ENCODE results near the gene SMIM43.
"Not testable (repeated sequence)": the region's sequence is repeated elsewhere in the genome, so short reads cannot be mapped to it uniquely, and the experiment has no call there.

SMIM43 gene

GRCh38 chr4:121736735-121737351, 28.1 kb downstream of the SMIM43 start:
- DNase-seq (ENCODE audit: low read depth, low spot score): no peak

GRCh38 chr4:121734571-121734970, 30.4 kb downstream of the SMIM43 start:
- no peak for DNase-seq (ENCODE audit: low read depth, low spot score)

- no peak for DNase-seq (ENCODE audit: low read depth, low spot score)
These were observed 31.0 kb downstream of the SMIM43 start for GRCh38 chr4:121733942-121734341.

- not testable (repeated sequence) for DNase-seq (ENCODE audit: low read depth, low spot score)
These were observed 35.2 kb downstream of the SMIM43 start for GRCh38 chr4:121729753-121730152.

GRCh38 chr4:121728798-121729226, 36.2 kb downstream of the SMIM43 start:
- DNase-seq (ENCODE audit: low read depth, low spot score): no peak

GRCh38 chr4:121728066-121728465, 36.9 kb downstream of the SMIM43 start:
- no peak for DNase-seq (ENCODE audit: low read depth, low spot score)

- DNase-seq (ENCODE audit: low read depth, low spot score): no peak
These were observed 38.2 kb downstream of the SMIM43 start for GRCh38 chr4:121726642-121727268.

GRCh38 chr4:121724671-121725070, 40.3 kb downstream of the SMIM43 start:
- no peak for DNase-seq (ENCODE audit: low read depth, low spot score)

- DNase-seq (ENCODE audit: low read depth, low spot score): no peak
These were observed 43.3 kb downstream of the SMIM43 start for GRCh38 chr4:121721700-121722099.

- no peak for DNase-seq (ENCODE audit: low read depth, low spot score)
These were observed 44.9 kb downstream of the SMIM43 start for GRCh38 chr4:121720109-121720508.

GRCh38 chr4:121717680-121718237, 47.2 kb downstream of the SMIM43 start:
- no peak for DNase-seq (ENCODE audit: low read depth, low spot score)

GRCh38 chr4:121714548-121714947, 50.4 kb downstream of the SMIM43 start:
- no peak for DNase-seq (ENCODE audit: low read depth, low spot score)

- no peak for DNase-seq (ENCODE audit: low read depth, low spot score)
These were observed 52.2 kb downstream of the SMIM43 start for GRCh38 chr4:121712783-121713182.

GRCh38 chr4:121712001-121712651, 52.8 kb downstream of the SMIM43 start:
- DNase-seq (ENCODE audit: low read depth, low spot score): no peak

GRCh38 chr4:121711263-121712000, 53.5 kb downstream of the SMIM43 start:
- DNase-seq (ENCODE audit: low read depth, low spot score): no peak

GRCh38 chr4:121709766-121710405, 55.1 kb downstream of the SMIM43 start:
- DNase-seq (ENCODE audit: low read depth, low spot score): no peak

All from activated naive CD8-positive, alpha-beta T cell treated with anti-CD3 and anti-CD28 coated beads, Interleukin-2, amount 50 U/mL, for 16 hours (primary cell).